GM23338 (cell line): ENCODE data around the gene RNF13. TPM values are rescaled to one million over a fixed set of nuclear protein-coding genes. Genes with fewer than 3 reads are reported as not detected.

Experiments
- ATAC-seq: fragments of 200-7000 bp; cut with Tn5 transposase; 3 replicates; pipeline ENCODE4 v1.9.1; 2020
- DNase-seq: peaks from one replicate; pipeline ENCODE4 v3.0.0-alpha.2; 2015; ENCODE audit warnings: low spot score
- H2AFZ ChIP-seq: fragments of 200-600 bp; sonication (generic); 2 replicates; pipeline ENCODE4 v1.8.0; 2016; ENCODE audit warnings: antibody characterized with exemption, mild to moderate bottlenecking, moderate library complexity
- H3F3A ChIP-seq: fragments of 200-600 bp; sonication (generic); replicated peaks from 2 replicates; pipeline ENCODE4 v1.8.0; 2017; ENCODE audit warnings: antibody characterized with exemption, mixed run types, low read depth
- H3K27ac ChIP-seq: fragments of 200-600 bp; sonication (generic); 2 replicates; pipeline ENCODE4 v1.6.1; 2016; ENCODE audit warnings: low read depth
- H3K27me3 ChIP-seq: fragments of 200-600 bp; sonication (generic); 2 replicates; pipeline ENCODE4 v1.8.0; 2016; ENCODE audit warnings: mild to moderate bottlenecking, mixed run types, moderate library complexity; ENCODE audit not compliant: insufficient read depth
- H3K36me3 ChIP-seq: fragments of 200-600 bp; sonication (generic); 2 replicates; pipeline ENCODE4 v1.8.0; 2016; ENCODE audit warnings: mild to moderate bottlenecking; ENCODE audit not compliant: insufficient read depth
- H3K4me1 ChIP-seq: fragments of 200-600 bp; sonication (generic); 2 replicates; pipeline ENCODE4 v1.8.0; 2016; ENCODE audit warnings: mild to moderate bottlenecking, moderate library complexity; ENCODE audit not compliant: insufficient read depth
- H3K4me2 ChIP-seq: fragments of 200-600 bp; sonication (generic); 2 replicates; pipeline ENCODE4 v1.7.1; 2017; ENCODE audit warnings: mixed run types
- H3K4me3 ChIP-seq: fragments of 200-600 bp; sonication (generic); 2 replicates; pipeline ENCODE4 v1.6.1; 2016; ENCODE audit warnings: mixed run types
- H3K79me2 ChIP-seq: fragments of 200-600 bp; sonication (generic); replicated peaks from 2 replicates; pipeline ENCODE4 v1.8.0; 2017; ENCODE audit warnings: mild to moderate bottlenecking; ENCODE audit not compliant: insufficient read depth
- H3K9me2 ChIP-seq: fragments of 200-600 bp; sonication (generic); 2 replicates; pipeline ENCODE4 v1.8.0; 2017; ENCODE audit not compliant: insufficient read depth
- H4K20me1 ChIP-seq: fragments of 200-600 bp; sonication (generic); replicated peaks from 2 replicates; pipeline ENCODE4 v1.8.0; 2017; ENCODE audit warnings: mild to moderate bottlenecking; ENCODE audit not compliant: insufficient read depth
- H3K27ac Mint-ChIP-seq: 2 replicates; pipeline ENCODE4 v1.8.0; 2020; ENCODE audit warnings: inconsistent platforms, mild to moderate bottlenecking, moderate library complexity, mixed read lengths
- H3K27me3 Mint-ChIP-seq: 3 replicates; pipeline ENCODE4 v1.8.0; 2022; ENCODE audit warnings: low read depth, mild to moderate bottlenecking, moderate library complexity, mixed read lengths, inconsistent platforms; ENCODE audit not compliant: insufficient read depth, poor library complexity
- H3K36me3 Mint-ChIP-seq: 3 replicates; pipeline ENCODE4 v1.8.0; 2021; ENCODE audit warnings: low read depth, mild to moderate bottlenecking, inconsistent platforms, moderate library complexity, mixed read lengths
- H3K4me1 Mint-ChIP-seq: 3 replicates; pipeline ENCODE4 v1.8.0; 2020; ENCODE audit warnings: mild to moderate bottlenecking, inconsistent platforms, mixed read lengths
- H3K4me3 Mint-ChIP-seq: 3 replicates; pipeline ENCODE4 v1.8.0; 2021; ENCODE audit warnings: moderate library complexity, mild to moderate bottlenecking, inconsistent platforms, mixed read lengths
- H3K9me3 Mint-ChIP-seq: 3 replicates; pipeline ENCODE4 v1.8.0; 2020; ENCODE audit warnings: moderate library complexity, mild to moderate bottlenecking, inconsistent platforms, mixed read lengths
- CREB1 ChIP-seq: fragments of 250-450 bp; sonication (Bioruptor Pico); IDR thresholded peaks from 2 replicates; pipeline ENCODE4 v1.5.0; 2020; ENCODE audit warnings: low read depth, mild to moderate bottlenecking, moderate library complexity
- EZH2 ChIP-seq: fragments of 200-600 bp; sonication (generic); IDR thresholded peaks from one replicate; pipeline ENCODE4 v1.8.0; 2017; ENCODE audit warnings: antibody characterized with exemption, mild to moderate bottlenecking, low read depth; ENCODE audit not compliant: unreplicated experiment
- EZH2phosphoT487 ChIP-seq: fragments of 200-600 bp; sonication (generic); IDR thresholded peaks from one replicate; pipeline ENCODE4 v1.8.1; 2018; ENCODE audit warnings: antibody characterized with exemption; ENCODE audit not compliant: unreplicated experiment
- JUNB ChIP-seq: IDR thresholded peaks from one replicate; pipeline ENCODE4 v1.6.1; 2016; ENCODE audit warnings: antibody characterized with exemption; ENCODE audit not compliant: unreplicated experiment
- NANOG ChIP-seq: IDR thresholded peaks from 2 replicates; pipeline ENCODE4 v1.6.1; 2016; ENCODE audit warnings: antibody characterized with exemption, borderline replicate concordance
- POLR2AphosphoS5 ChIP-seq: IDR thresholded peaks from 2 replicates; pipeline ENCODE4 v1.6.1; 2016; ENCODE audit warnings: antibody characterized with exemption, low read depth
- STAT1 ChIP-seq: IDR thresholded peaks from one replicate; pipeline ENCODE4 v1.6.1; 2016; ENCODE audit warnings: antibody characterized with exemption; ENCODE audit not compliant: unreplicated experiment
- ZNF114 ChIP-seq: fragments of 250-450 bp; sonication (Bioruptor Pico); IDR thresholded peaks from 2 replicates; pipeline ENCODE4 v1.5.0; 2020; ENCODE audit warnings: mild to moderate bottlenecking, moderate library complexity
- ZNF331 ChIP-seq: fragments of 250-450 bp; sonication (Bioruptor Pico); IDR thresholded peaks from 2 replicates; pipeline ENCODE4 v1.5.0; 2020; ENCODE audit warnings: low read depth, mild to moderate bottlenecking, moderate library complexity
- polyA plus RNA-seq: library from polyadenylated mRNA; unstranded; fragments of >200 nt; fragmentation: Nextera tagmentation; extraction: Ambion mirVana; gene quantifications from 2 replicates; pipeline ENCODE4 v1.2.1, GENCODE V29; 2016
- total RNA-seq: library from RNA; depleted of rRNA; stranded (reverse); fragments of >200 nt; shearing (Covaris generic); gene quantifications from 2 replicates; pipeline ENCODE4 v1.2.3, GENCODE V29; 2014
- TF ChIP-seq, protein P1 (sequence below): fragments of 250-450 bp; sonication (Bioruptor Pico); IDR thresholded peaks from 2 replicates; pipeline ENCODE4 v1.5.0; 2020; ENCODE audit warnings: mild to moderate bottlenecking, moderate library complexity
- TF ChIP-seq, protein P2 (sequence below): IDR thresholded peaks from one replicate; pipeline ENCODE4 v1.6.1; 2018; ENCODE audit warnings: antibody characterized with exemption; ENCODE audit not compliant: unreplicated experiment
- TF ChIP-seq, protein P3 (sequence below), 2 experiments: fragments of 200-600 bp in 1 of 2; sonication (generic) in 1 of 2; conservative IDR thresholded peaks; 2 replicates each; pipeline versions ENCODE4 v1.5.1 to v1.6.1; 2016 to 2017; ENCODE audit warnings: antibody characterized with exemption in 2 of 2, low read depth in 2 of 2, mild to moderate bottlenecking in 2 of 2, moderate library complexity in 1 of 2
- TF ChIP-seq, protein P4 (sequence below): IDR thresholded peaks from 2 replicates; pipeline ENCODE4 v1.6.1; 2016; ENCODE audit warnings: antibody characterized with exemption

The RNF13 gene
- total and polyA plus RNA-seq, 2 experiments from 2014 or later = 46.3 to 101 TPM

DNA sequence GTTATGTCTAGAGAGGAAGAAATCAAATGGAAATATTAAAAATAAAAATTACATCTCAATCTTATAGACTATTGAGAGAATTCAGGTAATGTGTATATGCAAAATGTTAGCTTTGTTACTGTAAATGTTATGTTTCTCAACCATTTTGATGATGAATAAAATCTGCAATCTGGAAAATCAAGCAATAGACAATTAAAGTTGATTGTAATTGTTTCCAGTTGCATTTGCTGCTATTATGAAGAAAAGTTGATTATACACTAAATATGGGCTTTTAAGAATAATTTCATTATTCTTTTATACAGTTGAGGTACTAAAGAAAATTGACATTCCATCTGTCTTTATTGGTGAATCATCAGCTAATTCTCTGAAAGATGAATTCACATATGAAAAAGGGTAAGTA, 88.8 kb downstream of the RNF13 start:
- TF ChIP-seq, protein P1, sequence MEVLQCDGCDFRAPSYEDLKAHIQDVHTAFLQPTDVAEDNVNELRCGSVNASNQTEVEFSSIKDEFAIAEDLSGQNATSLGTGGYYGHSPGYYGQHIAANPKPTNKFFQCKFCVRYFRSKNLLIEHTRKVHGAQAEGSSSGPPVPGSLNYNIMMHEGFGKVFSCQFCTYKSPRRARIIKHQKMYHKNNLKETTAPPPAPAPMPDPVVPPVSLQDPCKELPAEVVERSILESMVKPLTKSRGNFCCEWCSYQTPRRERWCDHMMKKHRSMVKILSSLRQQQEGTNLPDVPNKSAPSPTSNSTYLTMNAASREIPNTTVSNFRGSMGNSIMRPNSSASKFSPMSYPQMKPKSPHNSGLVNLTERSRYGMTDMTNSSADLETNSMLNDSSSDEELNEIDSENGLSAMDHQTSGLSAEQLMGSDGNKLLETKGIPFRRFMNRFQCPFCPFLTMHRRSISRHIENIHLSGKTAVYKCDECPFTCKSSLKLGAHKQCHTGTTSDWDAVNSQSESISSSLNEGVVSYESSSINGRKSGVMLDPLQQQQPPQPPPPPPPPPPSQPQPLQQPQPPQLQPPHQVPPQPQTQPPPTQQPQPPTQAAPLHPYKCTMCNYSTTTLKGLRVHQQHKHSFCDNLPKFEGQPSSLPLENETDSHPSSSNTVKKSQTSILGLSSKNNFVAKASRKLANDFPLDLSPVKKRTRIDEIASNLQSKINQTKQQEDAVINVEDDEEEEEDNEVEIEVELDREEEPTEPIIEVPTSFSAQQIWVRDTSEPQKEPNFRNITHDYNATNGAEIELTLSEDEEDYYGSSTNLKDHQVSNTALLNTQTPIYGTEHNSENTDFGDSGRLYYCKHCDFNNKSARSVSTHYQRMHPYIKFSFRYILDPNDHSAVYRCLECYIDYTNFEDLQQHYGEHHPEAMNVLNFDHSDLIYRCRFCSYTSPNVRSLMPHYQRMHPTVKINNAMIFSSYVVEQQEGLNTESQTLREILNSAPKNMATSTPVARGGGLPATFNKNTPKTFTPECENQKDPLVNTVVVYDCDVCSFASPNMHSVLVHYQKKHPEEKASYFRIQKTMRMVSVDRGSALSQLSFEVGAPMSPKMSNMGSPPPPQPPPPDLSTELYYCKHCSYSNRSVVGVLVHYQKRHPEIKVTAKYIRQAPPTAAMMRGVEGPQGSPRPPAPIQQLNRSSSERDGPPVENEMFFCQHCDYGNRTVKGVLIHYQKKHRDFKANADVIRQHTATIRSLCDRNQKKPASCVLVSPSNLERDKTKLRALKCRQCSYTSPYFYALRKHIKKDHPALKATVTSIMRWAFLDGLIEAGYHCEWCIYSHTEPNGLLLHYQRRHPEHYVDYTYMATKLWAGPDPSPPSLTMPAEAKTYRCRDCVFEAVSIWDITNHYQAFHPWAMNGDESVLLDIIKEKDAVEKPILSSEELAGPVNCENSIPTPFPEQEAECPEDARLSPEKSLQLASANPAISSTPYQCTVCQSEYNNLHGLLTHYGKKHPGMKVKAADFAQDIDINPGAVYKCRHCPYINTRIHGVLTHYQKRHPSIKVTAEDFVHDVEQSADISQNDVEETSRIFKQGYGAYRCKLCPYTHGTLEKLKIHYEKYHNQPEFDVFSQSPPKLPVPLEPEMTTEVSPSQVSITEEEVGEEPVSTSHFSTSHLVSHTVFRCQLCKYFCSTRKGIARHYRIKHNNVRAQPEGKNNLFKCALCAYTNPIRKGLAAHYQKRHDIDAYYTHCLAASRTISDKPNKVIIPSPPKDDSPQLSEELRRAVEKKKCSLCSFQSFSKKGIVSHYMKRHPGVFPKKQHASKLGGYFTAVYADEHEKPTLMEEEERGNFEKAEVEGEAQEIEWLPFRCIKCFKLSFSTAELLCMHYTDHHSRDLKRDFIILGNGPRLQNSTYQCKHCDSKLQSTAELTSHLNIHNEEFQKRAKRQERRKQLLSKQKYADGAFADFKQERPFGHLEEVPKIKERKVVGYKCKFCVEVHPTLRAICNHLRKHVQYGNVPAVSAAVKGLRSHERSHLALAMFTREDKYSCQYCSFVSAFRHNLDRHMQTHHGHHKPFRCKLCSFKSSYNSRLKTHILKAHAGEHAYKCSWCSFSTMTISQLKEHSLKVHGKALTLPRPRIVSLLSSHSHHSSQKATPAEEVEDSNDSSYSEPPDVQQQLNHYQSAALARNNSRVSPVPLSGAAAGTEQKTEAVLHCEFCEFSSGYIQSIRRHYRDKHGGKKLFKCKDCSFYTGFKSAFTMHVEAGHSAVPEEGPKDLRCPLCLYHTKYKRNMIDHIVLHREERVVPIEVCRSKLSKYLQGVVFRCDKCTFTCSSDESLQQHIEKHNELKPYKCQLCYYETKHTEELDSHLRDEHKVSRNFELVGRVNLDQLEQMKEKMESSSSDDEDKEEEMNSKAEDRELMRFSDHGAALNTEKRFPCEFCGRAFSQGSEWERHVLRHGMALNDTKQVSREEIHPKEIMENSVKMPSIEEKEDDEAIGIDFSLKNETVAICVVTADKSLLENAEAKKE (CRISPR knock-in tag) = no peak
- TF ChIP-seq ZNF114 = no peak
- no peak for TF ChIP-seq EZH2phosphoT487
- TF ChIP-seq, protein P2, sequence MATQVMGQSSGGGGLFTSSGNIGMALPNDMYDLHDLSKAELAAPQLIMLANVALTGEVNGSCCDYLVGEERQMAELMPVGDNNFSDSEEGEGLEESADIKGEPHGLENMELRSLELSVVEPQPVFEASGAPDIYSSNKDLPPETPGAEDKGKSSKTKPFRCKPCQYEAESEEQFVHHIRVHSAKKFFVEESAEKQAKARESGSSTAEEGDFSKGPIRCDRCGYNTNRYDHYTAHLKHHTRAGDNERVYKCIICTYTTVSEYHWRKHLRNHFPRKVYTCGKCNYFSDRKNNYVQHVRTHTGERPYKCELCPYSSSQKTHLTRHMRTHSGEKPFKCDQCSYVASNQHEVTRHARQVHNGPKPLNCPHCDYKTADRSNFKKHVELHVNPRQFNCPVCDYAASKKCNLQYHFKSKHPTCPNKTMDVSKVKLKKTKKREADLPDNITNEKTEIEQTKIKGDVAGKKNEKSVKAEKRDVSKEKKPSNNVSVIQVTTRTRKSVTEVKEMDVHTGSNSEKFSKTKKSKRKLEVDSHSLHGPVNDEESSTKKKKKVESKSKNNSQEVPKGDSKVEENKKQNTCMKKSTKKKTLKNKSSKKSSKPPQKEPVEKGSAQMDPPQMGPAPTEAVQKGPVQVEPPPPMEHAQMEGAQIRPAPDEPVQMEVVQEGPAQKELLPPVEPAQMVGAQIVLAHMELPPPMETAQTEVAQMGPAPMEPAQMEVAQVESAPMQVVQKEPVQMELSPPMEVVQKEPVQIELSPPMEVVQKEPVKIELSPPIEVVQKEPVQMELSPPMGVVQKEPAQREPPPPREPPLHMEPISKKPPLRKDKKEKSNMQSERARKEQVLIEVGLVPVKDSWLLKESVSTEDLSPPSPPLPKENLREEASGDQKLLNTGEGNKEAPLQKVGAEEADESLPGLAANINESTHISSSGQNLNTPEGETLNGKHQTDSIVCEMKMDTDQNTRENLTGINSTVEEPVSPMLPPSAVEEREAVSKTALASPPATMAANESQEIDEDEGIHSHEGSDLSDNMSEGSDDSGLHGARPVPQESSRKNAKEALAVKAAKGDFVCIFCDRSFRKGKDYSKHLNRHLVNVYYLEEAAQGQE = no peak
- TF ChIP-seq JUNB = no peak
- no peak for TF ChIP-seq NANOG
- TF ChIP-seq EZH2 = no peak
- TF ChIP-seq, protein P3, sequence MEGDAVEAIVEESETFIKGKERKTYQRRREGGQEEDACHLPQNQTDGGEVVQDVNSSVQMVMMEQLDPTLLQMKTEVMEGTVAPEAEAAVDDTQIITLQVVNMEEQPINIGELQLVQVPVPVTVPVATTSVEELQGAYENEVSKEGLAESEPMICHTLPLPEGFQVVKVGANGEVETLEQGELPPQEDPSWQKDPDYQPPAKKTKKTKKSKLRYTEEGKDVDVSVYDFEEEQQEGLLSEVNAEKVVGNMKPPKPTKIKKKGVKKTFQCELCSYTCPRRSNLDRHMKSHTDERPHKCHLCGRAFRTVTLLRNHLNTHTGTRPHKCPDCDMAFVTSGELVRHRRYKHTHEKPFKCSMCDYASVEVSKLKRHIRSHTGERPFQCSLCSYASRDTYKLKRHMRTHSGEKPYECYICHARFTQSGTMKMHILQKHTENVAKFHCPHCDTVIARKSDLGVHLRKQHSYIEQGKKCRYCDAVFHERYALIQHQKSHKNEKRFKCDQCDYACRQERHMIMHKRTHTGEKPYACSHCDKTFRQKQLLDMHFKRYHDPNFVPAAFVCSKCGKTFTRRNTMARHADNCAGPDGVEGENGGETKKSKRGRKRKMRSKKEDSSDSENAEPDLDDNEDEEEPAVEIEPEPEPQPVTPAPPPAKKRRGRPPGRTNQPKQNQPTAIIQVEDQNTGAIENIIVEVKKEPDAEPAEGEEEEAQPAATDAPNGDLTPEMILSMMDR (conservative IDR thresholded peaks at IDR 0.05; ENCODE audit: low read depth in 2 of 2) = no peak
- no peak for TF ChIP-seq POLR2AphosphoS5
- TF ChIP-seq CREB1 (CRISPR knock-in tag) = no peak
- TF ChIP-seq, protein P4, sequence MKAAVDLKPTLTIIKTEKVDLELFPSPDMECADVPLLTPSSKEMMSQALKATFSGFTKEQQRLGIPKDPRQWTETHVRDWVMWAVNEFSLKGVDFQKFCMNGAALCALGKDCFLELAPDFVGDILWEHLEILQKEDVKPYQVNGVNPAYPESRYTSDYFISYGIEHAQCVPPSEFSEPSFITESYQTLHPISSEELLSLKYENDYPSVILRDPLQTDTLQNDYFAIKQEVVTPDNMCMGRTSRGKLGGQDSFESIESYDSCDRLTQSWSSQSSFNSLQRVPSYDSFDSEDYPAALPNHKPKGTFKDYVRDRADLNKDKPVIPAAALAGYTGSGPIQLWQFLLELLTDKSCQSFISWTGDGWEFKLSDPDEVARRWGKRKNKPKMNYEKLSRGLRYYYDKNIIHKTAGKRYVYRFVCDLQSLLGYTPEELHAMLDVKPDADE = no peak
- TF ChIP-seq ZNF331 = no peak
- TF ChIP-seq STAT1 = no peak
- Histone ChIP-seq H4K20me1 (no peaks in the 10 kb centered on the region), H3K4me2 (no peak overlapping the region), H3K4me3 (no peak overlapping the region), H3K79me2 (no peaks in the 10 kb centered on the region), H3K27ac (no peak overlapping the region), H3K27me3 (no peaks in the 10 kb centered on the region), H3F3A (no peaks in the 10 kb centered on the region), H3K36me3 (no peaks in the 10 kb centered on the region), H2AFZ (no peak overlapping the region), H3K9me2 (no peaks in the 10 kb centered on the region), H3K4me1 (peaks cover 8% of the 10 kb centered on the region)
- Mint-ChIP-seq H3K36me3 (no peaks in the 10 kb centered on the region), H3K27me3 (no peaks in the 10 kb centered on the region), H3K9me3 (no peaks in the 10 kb centered on the region), H3K27ac (no peak overlapping the region), H3K4me1 (peaks cover 10% of the 10 kb centered on the region), H3K4me3 (no peak overlapping the region)
- DNase-seq (no peak), ATAC-seq (no peak)
